Suprapubic skin (tissue), 4 donors: ENCODE measurements around the gene MDFI. TPM values are rescaled to one million over a fixed set of nuclear protein-coding genes. Genes with fewer than 3 reads are reported as not detected.
A peak's percentile ranks its signal among the peaks of the same experiment; 100 is the strongest.

ENCODE experiments used
- DNase-seq, 2 donors: peaks; one replicate each; pipeline ENCODE4 v3.0.0-alpha.2; 2019; ENCODE audit warnings: low spot score in 2 of 2
- H3K27ac ChIP-seq: fragments of 200-600 bp; sonication (generic); one replicate; pipeline ENCODE4 v1.5.1; 2019
- H3K27me3 ChIP-seq: fragments of 200-600 bp; sonication (generic); one replicate; pipeline ENCODE4 v1.5.1; 2019
- H3K36me3 ChIP-seq: fragments of 200-600 bp; sonication (generic); one replicate; pipeline ENCODE4 v1.5.1; 2019
- H3K4me1 ChIP-seq: fragments of 200-600 bp; sonication (generic); one replicate; pipeline ENCODE4 v1.5.1; 2019
- H3K4me3 ChIP-seq: fragments of 200-600 bp; sonication (generic); one replicate; pipeline ENCODE4 v1.5.1; 2019; ENCODE audit warnings: mild to moderate bottlenecking
- H3K9me3 ChIP-seq: fragments of 200-600 bp; sonication (generic); one replicate; pipeline ENCODE4 v1.5.1; 2019
- EP300 ChIP-seq: sonication (generic); formaldehyde crosslinking; IDR thresholded peaks from one replicate; pipeline ENCODE4 v1.6.1; 2017; ENCODE audit warnings: antibody characterized with exemption
- POLR2A ChIP-seq, 2 donors: fragments of 450-650 bp; IDR thresholded peaks; one replicate each; pipeline ENCODE4 v1.6.1; 2017; ENCODE audit warnings: antibody characterized with exemption in 2 of 2, mild to moderate bottlenecking in 2 of 2, moderate library complexity in 2 of 2
- POLR2AphosphoS5 ChIP-seq, 3 donors: sonication (generic); formaldehyde crosslinking; IDR thresholded peaks; one replicate each; pipeline ENCODE4 v1.6.1; 2017; ENCODE audit warnings: antibody characterized with exemption in 3 of 3
- WGBS: methylation state at CpG from one replicate; pipeline ENCODE4 v1.1.5; 2018; 5-methylcytosine and 5-hydroxymethylcytosine counted together
- total RNA-seq, 4 donors: library from RNA; depleted of rRNA; stranded (reverse); fragments of >200 nt; gene quantifications; one replicate each; pipeline ENCODE4 v1.1.0, GENCODE V29; 2016
- TF ChIP-seq, protein P1 (sequence below), 2 donors: fragments of 200-600 bp in 1 of 2; fragments of 450-650 bp in 1 of 2; sonication (generic) in 1 of 2; IDR thresholded peaks; one replicate each; pipeline ENCODE4 v1.5.1; 2016 to 2019; ENCODE audit warnings: antibody characterized with exemption in 2 of 2, mild to moderate bottlenecking in 1 of 2, moderate library complexity in 1 of 2

MDFI gene
- total RNA-seq, 4 donors from 2014 or later, result 21.7 to 51.8 (median 31.4) TPM

DNA sequence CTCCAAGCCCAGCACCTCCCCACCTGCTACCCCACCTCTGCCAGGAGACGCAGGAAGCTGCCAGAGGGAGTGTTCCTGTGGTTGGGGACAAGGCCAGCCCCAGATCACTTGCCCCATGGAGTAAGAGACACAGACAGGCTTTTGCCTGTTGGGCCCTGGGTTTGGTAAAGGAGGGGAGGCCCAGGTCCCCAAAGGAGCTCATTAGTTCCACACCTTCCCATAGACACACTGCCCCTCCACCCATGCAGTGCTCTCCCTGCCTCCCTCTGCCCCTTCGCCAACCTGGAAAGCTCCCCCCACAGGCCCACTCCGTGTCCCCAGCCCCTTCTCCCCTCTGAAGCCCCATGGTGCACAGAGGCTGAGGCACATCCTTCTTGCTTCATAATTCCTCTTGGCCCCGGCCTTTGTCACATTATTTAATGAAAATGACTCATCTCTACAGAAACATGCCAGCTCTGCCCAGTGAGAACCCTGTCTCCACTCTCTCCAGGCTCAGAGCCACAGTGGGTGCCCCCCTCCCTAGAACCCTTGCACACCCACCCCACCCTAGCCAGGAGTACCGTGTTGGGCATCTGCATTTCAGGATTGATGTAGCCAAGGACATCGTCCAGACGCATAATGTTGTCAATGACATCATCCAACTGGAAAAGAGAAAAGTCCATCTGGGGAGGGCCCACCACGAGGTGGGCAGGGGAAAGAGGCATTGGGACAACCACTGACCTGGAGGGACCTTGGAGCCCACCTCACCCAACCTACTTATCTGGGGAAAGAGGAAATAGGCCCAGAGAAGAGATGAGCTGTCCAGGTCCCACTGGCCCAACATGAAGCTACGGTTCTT, 51.1 kb downstream of the MDFI start:
- H3K4me1 ChIP-seq, result peaks cover 29% of the 10 kb centered on the region
- peak overlapping the region; percentile 2 for H3K27ac ChIP-seq
- DNase-seq, result peak in 1 of 2 donors; percentile 62
- no peaks in the 10 kb centered on the region for H3K9me3 ChIP-seq
- TF ChIP-seq POLR2AphosphoS5 (IDR thresholded peaks at IDR 0.05) (no peak), EP300 (no peak), POLR2A (IDR thresholded peaks at IDR 0.05) (no peak)
- TF ChIP-seq, protein P1, sequence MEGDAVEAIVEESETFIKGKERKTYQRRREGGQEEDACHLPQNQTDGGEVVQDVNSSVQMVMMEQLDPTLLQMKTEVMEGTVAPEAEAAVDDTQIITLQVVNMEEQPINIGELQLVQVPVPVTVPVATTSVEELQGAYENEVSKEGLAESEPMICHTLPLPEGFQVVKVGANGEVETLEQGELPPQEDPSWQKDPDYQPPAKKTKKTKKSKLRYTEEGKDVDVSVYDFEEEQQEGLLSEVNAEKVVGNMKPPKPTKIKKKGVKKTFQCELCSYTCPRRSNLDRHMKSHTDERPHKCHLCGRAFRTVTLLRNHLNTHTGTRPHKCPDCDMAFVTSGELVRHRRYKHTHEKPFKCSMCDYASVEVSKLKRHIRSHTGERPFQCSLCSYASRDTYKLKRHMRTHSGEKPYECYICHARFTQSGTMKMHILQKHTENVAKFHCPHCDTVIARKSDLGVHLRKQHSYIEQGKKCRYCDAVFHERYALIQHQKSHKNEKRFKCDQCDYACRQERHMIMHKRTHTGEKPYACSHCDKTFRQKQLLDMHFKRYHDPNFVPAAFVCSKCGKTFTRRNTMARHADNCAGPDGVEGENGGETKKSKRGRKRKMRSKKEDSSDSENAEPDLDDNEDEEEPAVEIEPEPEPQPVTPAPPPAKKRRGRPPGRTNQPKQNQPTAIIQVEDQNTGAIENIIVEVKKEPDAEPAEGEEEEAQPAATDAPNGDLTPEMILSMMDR (IDR thresholded peaks at IDR 0.05), result no peak
- 51% methylated on average over 8 of the region's 9 CpGs for WGBS
- H3K27me3 ChIP-seq, result no peaks in the 10 kb centered on the region
- H3K4me3 ChIP-seq, result no peak overlapping the region
- H3K36me3 ChIP-seq, result peaks cover 51% of the 10 kb centered on the region

DNA sequence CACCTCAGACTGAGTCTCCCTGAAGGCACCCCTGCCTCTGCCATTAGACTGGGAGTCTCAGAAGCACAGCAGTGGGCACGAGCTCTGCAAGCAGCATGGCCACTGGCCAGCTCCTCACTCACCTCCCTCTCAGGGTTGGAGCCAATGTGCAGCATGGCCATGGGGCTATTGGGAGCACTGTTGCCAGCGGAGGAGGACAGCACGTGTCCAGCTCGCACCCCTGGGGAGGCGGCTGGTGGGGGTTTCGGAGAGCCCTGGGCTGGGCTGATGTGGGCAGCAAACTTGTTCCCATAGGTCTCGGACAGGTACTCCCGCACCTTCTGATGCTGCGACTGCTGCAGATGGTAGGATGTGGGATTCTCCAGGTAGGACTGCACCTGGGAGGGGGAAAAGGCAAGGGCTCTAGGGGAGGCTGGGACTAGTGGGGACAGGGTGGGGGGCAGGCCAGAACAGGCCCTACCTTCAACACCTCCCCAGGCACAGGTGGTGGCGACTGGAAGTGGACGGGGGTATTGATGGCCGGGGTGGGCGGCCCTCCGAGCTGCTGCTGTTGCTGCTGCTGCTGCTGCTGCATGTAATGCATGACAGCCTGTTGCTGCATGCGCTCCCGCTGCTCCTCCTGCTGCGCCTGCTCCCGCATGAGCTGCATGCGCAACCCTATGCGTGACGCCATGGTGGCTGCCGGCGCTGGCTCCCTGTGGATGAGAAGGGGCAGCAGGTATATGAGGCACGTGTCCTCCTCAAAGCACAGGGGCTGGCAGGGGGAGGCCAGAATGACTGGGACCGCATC, 52.5 kb downstream of the MDFI start:
- TF ChIP-seq, protein P1 (IDR thresholded peaks at IDR 0.05), result no peak
- no peak for TF ChIP-seq EP300
- no peak for TF ChIP-seq POLR2AphosphoS5 (IDR thresholded peaks at IDR 0.05)
- no peak for TF ChIP-seq POLR2A (IDR thresholded peaks at IDR 0.05)
- Histone ChIP-seq H3K27me3 (no peaks in the 10 kb centered on the region), H3K36me3 (peaks cover 39% of the 10 kb centered on the region), H3K9me3 (no peaks in the 10 kb centered on the region), H3K27ac (no peak overlapping the region), H3K4me3 (no peak overlapping the region), H3K4me1 (peaks cover 34% of the 10 kb centered on the region)
- 94% methylated on average over 15 of the region's 25 CpGs for WGBS
- no peak for DNase-seq

DNA sequence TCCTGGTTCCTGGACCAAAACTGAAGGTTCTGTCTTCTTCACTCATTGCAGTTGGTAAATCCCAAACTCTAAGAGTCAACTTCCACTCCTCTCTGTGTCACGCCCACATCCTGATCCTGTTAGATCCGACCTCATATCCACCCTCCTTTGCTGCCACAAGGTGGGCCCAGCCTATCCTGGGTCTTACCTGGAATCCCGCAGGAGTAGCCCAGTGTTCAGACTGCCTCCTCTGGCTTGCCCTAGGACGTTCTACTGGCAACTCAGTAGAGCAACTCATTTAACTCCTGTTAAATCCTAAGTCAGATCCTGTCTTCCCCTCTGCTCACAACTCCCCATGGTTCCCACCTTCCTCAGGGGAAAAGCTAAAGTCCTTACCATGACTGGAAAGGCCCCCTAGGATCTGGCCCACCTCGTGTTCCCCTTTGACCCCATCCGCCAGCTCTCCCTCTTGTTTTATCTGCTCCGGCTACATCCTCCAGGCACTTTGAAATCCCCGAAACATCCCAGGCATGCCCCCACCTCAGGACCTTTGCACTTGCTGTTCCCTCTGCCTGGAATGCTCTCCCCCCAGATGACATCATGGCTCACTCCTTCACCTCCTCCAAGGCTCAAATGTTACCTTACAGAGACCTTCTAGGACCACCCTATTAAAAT, 53.3 kb downstream of the MDFI start:
- no peak overlapping the region for H3K4me3 ChIP-seq
- 90% methylated on average over 8 of the region's 8 CpGs for WGBS
- H3K27me3 ChIP-seq, result no peaks in the 10 kb centered on the region
- DNase-seq, result no peak
- H3K9me3 ChIP-seq, result no peaks in the 10 kb centered on the region
- peaks cover 33% of the 10 kb centered on the region for H3K36me3 ChIP-seq
- peaks cover 34% of the 10 kb centered on the region for H3K4me1 ChIP-seq
- TF ChIP-seq EP300 (no peak), POLR2AphosphoS5 (IDR thresholded peaks at IDR 0.05) (no peak), POLR2A (IDR thresholded peaks at IDR 0.05) (no peak)
- TF ChIP-seq, protein P1 (IDR thresholded peaks at IDR 0.05), result no peak
- no peak overlapping the region for H3K27ac ChIP-seq

DNA sequence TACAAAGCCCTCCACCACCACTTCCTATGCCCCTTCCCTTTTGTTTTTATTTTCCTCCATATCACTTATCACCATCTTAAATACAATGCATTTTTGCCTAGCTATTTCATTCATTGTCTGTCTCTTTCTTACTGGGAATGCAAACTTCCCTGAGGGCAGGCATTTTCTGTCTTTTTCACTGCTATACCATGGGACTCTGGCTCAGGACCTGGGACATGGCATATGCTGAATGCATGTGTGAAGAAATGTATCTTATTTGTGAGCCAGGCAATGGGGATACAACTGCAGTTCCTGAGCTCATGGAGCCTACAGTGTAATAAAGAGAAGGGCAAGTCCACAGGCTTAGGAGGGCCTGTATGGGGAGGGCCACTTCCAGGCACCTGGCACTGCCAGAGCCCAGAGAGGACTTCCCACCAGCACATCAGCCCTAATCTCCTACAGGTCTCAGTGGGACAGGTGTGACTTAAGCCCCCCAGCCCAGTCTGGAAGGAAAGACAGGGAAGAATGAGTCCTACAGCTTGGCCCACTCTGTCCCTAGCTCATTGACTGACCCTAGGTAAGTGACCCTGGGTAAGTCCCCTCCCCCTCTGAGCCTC, 53.9 kb downstream of the MDFI start:
- Histone ChIP-seq H3K9me3 (no peaks in the 10 kb centered on the region), H3K4me1 (peaks cover 34% of the 10 kb centered on the region), H3K4me3 (no peak overlapping the region), H3K27ac (no peak overlapping the region), H3K27me3 (no peaks in the 10 kb centered on the region), H3K36me3 (peaks cover 29% of the 10 kb centered on the region)
- TF ChIP-seq, protein P1 (IDR thresholded peaks at IDR 0.05), result no peak
- TF ChIP-seq EP300 (no peak), POLR2AphosphoS5 (IDR thresholded peaks at IDR 0.05) (no peak), POLR2A (IDR thresholded peaks at IDR 0.05) (no peak)
- no peak for DNase-seq
